Measurements from ENCODE around the gene CASK.

DNA sequence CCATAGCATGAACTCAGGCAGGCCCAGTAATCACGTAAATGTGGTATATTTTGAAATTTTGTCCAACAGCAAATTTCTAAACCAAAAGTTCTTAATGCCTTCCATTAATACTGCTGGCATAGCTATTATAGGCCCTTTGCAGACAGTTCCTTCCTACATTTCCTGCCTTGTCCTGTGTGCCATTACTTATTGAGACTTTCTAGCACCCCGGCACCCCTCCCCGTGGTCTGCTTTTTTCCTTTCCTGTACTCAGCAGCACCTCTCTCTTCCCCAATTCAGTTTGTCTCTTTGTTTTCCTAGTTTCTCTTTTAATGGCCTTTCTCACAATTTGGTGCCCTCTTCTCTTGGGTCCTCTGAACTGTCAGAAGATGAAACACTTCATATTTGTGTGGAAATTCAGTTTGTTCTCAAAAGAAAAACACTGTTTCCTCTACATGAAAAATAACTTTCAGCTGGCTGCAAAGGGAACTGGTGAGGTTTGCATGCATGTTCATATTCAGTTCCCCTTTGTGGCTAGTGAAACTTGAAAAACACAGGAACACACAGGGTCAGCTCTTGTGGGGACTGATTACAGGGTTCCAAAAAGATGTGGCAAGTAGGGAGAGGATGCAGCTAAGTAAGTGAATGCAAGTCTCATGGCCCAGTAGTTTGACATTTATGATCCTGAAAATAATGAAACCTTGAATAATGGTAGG lies 217.5 kb downstream of the CASK start:
- TF ChIP-seq EZH2 (IDR thresholded peaks at IDR 0.05; ENCODE audit: borderline replicate concordance, insufficient read depth, low read length, poor library complexity, severe bottlenecking) (no peak), EP300 (conservative IDR thresholded peaks at IDR 0.05; ENCODE audit: poor library complexity, severe bottlenecking) (no peak), RAD21 (conservative IDR thresholded peaks at IDR 0.05) (no peak), SMC3 (conservative IDR thresholded peaks at IDR 0.05; ENCODE audit: poor library complexity) (no peak), TAF1 (IDR thresholded peaks at IDR 0.05; ENCODE audit: low read depth) (no peak), POLR2AphosphoS5 (IDR thresholded peaks at IDR 0.05) (no peak)
- TF ChIP-seq, protein P1, sequence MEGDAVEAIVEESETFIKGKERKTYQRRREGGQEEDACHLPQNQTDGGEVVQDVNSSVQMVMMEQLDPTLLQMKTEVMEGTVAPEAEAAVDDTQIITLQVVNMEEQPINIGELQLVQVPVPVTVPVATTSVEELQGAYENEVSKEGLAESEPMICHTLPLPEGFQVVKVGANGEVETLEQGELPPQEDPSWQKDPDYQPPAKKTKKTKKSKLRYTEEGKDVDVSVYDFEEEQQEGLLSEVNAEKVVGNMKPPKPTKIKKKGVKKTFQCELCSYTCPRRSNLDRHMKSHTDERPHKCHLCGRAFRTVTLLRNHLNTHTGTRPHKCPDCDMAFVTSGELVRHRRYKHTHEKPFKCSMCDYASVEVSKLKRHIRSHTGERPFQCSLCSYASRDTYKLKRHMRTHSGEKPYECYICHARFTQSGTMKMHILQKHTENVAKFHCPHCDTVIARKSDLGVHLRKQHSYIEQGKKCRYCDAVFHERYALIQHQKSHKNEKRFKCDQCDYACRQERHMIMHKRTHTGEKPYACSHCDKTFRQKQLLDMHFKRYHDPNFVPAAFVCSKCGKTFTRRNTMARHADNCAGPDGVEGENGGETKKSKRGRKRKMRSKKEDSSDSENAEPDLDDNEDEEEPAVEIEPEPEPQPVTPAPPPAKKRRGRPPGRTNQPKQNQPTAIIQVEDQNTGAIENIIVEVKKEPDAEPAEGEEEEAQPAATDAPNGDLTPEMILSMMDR (IDR thresholded peaks at IDR 0.05; ENCODE audit: poor library complexity, severe bottlenecking): no peak
